Inflammatory macrophage (primary cell): Measurements from ENCODE around the gene HSD11B2.
"Not testable (repeated sequence)": the region's sequence is repeated elsewhere in the genome, so short reads cannot be mapped to it uniquely, and the experiment has no call there.

ENCODE experiments used
- DNase-seq, 2 donors: peaks; one replicate each; pipeline ENCODE4 v3.0.0-alpha.2; 2020 to 2022

The HSD11B2 gene

DNA sequence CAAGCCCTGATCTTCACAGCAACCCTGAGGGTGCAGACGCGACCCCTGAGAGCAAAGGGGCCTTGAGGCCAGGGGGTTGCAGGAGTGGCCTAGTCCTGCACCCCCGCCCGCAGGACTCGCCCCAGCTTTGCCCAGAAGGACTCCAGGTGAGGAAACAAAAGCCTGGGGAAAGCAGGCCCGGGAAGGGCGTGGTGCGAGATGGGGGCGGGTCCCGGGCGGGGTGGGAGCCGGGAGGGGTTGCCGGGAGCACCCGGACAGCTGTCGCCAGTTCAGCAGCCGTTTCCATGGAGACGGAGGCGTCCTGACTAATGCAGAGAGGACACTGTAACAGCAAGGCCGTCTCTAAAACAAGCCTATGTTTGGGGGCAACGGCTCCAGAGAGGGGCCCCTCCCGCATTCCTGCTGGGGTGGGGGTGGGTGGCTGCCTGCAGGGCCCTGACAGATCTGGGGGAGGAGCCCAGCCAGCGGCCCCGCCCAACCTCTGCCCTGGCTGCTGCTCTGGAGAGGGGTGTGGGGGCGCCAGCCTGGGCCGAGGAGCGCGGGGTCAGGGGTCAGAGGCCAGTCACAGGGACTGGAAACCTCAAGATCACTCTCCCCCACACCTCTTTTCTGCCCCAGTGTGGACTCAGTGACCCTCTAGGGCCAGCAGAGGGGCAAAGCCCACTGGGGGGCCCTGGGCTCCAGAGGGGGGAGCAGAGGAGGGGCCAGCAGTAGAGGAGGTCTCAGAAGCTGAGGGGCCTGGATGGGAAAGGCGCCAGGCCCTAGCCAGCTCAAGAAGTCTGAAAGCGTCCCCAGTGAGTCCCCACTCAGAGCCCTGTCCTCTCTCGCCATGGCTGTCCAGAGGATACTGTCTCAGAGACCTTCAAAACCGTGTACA lies 34.5 kb upstream of the HSD11B2 start:
- no peak for DNase-seq

DNA sequence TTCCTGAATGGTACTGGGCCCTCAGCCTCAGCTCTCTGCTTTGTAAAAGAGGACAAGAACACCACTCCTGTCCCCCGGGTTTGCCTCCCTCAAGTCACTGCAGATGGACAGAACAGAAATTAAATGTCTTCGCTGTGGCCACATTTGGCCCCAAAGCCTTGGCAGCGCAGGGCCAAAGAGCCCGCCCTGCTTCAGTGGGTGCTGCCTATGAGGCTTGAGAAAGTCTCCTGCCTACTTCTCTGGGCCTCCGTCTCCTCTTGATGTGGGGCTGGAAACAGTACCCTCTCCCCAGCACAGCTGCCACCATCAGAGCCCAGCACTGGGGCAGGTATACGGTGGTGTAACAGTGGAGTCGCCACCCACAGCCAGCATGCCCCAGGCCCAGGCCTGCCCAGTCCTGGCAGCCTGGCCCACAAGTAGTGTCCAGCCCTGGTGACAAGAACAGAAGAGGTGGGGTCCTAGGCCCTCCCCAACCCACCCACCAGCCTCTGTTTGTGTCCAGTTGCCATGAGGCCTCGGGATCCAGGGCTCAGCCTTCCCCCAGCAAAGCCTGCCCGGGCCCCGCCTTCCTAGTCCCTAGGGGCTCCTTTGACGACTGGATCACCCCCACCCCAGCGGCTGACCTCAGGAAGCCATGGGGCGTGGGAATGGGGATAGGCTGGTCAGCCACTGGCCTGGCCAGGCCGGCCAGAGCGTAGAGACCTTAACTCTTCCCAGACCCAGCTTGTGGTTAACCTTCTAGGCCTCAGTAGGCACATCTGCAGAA lies 33.7 kb upstream of the HSD11B2 start:
- no peak for DNase-seq

DNA sequence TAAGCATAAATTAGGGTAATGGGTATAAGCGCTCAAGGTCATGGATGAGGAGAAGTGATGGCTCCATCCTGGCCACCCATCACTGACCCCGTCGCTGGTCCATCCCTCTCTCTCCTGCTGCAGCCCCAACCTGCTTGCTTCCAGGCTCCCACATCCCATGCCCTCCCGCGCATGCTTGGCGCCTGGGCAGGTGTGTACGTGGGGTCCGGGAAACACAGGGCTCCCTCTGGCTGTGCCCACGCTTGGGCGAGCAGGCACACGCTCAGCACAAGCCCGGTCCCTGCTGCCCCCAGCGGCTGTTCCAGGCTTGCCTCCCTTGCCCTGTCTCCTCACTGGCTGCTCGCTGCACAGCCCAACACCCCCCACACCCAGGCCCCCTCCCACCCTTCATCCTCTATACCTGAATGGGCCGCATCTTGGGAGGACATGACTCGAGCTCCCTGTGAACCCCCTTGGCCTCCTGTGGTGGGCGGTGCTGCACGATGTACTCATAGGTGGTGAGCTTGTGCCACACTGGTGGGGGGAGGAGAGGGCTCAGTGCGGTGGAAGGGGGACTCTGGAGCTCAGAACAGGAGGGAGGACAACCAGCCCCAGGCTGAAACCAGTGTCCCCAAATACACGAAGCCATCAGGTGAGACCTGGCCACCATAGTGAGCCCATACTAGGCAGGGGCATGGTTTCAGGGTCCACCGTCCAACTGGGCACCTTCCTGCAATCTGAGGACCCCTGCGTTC lies 32.9 kb upstream of the HSD11B2 start:
- no peak for DNase-seq

DNA sequence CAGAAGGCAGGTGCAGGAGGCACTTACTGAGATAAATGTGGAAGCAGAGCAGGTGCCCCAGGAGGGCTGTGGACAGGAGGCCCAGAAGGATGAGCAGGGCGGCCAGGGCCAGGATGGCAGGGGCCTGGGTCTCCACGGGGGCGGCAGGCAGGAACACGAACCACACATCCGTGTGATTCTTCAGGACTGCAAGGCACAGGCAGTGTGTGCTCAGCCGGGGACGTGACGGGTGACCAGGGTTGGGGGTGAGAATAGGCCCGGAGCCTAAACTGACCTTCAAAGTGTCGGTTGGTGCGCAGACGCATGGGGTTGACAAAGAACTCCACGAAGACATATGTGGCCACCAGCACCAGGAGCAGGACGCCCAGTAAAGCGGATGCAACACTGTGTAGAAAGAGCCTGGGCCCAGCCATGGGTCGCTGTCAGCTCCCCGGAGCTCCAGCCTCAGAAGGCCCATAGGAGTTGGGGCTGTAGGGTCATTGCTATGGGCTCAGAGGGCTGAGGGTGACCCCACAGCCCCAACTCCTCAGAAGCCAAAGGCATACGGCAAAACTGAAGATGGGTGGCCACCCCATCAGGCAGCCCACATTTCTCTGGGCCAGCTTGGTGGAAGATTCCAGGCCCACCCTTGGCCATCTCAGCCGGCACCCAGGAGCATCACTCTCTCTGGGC lies 32.2 kb upstream of the HSD11B2 start:
- DNase-seq = no peak

DNA sequence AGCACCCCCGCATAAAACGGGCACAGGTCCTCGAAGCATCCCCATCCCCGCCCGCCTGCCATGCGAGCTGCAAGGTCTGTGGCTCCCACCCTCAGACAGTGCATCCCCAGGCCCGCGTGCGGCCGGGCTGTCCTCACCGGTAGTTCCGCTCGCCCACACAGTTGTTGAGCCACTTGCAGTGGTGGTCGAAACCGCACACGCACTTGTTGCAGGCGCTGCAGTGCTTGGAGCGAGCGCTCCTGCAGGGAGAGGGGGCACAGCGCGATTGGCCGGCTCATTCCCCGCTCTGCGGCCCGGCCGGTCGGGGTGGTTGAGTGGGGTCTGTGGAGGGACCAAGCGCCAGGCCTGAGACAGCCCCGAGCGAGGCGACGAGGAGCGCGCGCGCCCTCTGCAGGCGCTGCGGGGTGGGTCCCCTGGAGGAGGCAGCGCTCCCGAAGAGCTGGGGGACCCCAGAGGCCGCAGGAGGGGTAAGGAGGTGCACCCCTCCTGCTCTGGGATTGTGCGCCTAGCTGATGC lies 31.6 kb upstream of the HSD11B2 start:
- peak; percentile 41 to 60 for DNase-seq

DNA sequence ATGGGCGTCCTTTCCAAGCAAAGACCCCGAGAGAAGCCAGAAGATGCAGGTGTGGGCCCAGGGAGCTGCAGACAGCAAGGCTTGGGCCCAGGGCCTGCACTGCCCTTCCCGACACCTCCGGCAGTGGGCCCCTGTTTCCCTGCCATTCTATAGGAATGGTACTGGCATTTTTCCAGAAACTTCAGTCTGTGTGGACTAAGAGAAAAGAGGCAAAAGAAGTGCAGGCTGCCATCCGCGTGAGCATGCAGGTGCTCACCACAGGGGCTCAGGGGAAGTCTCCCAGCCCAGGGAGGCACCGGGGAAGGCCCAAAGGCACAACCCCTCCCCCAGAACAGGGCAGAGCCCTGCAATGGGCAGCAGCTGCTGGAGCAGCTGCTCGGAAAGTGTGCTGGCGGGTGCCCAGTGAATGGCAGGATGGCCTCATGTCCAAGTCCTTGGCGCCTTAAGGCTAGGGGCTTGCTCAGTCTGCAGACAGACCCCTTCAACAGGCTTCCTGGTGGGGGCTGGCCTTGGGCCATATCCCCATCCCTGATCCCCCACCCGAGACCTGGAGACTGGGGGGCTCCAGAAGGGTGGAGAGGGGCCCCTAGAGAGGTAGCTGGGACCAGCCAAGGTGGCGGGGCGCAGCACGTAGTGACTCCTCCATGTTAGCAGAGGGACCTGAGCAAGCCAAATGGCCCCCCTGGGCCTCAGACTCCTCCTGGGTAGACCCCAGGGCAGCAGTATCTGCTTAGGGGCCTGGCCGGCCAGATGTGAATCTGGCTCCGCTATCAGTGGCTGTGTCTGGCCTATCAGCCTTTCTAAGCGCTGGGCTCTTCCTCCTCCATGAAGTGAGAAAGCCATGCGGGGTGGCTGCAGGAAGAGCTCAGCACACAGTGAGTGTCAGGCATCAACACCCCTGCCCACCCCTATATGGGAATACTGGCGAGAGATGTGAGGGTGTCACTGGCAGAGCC lies 30.9 kb upstream of the HSD11B2 start:
- DNase-seq = no peak

DNA sequence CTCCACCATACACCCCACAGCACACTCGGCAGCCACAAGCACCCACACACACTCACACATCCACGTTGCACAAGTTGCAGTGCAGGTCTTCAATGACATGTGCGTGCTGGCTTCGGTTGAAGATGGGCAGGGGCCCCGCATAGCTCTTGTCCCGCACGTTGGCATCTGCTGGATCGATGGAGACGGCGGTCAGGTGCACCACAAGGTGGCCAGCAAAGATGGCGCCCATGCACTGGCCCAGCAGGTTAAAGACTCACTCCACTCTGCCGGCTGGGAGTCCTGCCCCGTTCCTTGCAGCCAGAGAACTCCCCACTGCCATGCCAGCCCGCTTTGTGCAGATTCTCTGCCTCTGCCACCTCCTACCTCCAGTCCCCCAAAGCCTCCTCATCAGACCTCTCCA lies 30.0 kb upstream of the HSD11B2 start:
- no peak for DNase-seq

DNA sequence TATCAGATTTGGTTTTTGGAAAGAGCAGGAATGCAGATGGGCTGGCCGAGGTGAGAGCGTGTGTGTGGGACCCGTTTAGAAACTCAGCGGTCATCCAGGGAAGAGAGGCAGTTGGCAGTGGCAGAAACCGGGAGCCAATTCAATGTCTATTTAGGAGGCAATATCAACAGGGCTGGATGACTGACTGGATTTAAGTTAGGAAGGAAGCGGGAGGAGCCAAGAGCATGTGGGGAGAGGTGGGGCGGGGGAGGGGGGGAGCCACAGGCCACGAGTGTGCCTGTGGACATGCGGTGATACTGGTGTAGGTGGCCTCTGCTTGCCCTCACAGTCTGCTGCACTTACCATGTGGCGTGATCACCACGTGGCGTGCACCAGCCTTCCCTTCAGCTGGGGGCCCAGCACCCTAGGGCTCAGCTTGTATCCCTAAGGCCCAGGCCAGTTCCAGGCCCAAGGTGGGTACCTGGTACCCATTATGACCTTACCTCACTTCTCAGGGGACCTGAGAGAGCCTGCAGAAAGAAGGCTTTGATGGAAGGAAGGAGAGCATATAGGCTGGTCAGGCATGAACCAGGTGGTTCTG lies 26.9 kb upstream of the HSD11B2 start:
- DNase-seq = no peak

DNA sequence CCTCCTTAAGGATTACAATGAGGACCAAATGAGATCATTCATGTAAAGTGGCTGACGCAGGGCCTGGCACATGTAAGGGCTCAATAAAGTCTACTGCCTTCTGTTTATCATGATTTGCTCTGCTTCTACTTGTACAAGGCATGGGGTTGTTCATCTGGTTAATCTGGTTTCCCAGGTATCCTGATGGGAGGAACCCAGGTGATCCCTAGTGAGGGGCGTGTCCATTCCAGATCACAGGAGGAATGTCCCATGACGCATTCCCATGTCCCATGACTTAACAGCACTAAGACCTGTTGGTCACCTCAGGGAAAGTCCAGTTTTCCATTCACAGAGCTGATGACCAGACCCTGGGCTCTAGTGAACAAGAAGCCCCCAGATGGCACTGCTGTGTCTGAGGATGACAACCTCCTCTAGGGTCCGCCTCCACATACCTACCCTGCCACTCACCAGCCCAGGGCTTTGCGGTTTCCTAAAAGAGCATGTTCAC lies 26.1 kb upstream of the HSD11B2 start:
- DNase-seq = no peak

DNA sequence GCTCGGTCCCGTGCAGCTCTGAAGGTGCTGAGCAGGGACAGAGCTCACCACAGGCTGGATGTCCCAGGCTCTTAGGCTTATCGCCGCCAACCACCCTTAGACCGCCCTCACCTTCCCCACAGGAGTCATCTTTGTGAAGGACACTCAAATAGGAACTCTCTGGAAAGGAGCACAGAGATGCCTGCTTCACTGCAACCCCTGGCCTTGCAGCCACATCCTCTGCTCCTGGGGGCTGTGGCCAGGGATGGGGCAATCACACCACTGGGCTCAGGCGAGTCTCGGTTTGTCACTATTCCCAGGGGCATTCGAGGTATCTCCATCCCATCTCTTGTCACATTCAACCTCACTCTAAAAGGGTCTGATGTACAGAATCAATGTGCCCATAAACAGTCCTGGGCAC lies 25.6 kb upstream of the HSD11B2 start:
- DNase-seq = no peak

DNA sequence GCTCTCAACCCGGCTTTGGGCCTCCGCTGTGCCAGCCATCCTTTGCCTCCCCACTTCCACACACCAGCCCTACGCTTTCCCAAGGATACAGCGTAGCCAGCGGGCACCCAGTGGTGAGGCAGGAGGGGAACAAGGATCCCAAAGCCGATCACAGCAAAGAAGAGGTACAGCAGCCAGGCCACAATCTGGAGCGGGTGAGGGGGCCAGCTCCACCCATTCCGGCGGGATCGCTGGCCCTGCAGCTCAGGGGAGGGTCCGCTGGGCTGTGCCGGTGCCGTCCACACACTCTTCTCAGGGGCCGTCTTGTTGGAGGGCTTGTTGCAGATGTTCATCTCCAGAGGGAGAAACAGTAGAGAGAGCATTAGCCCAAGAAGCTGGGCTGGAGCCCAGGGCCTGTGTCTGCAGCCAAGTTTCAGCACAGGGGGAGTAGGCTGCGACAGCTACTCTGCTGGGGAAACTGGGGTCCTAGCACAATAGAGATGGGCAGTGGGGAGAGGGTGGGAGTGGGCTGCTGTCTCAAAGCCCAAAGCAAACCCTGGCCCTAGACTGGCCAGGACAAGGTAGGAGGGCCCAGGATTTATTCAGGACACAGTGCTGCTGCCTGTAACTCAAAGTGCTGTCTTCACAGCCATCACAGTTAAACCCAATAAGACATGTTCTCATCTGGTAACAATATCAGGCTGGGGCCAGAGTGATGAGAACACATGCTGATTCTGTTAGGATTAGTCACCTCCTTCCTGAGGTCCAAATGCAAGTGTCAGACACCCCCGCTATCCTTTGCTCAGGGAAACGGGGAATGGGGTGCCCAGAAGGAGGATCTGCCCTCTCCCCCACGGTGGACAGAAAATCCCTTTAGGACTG lies 24.6 kb upstream of the HSD11B2 start:
- DNase-seq = no peak

DNA sequence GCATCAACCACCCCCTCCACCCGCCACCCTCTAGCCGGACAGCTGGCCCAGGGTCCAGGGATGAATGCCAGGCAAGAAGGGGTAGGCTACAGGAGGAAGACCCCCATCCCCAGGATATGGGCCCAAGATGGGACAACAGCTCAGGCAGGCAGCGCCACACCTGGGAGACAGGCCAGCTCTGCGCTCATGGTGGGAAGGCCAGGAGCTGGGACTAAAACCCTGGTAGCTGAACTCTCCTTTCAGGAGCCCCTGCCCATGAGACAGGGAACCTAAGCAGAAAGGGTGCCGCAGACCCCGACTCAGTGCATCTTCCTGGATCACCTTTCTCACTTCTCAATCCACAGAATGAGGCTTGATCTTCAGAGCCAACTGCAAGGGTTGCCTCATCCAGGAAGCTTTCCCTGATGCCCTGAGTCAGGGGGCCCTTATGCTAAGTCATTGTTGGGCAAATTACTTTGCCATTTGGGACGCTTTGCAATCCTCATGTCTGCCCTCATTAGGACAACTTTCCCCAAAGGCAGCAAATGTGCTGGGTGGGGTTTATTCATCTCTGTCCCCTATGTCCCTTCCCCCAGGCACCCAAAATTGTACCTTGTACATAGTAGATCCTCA lies 23.6 kb upstream of the HSD11B2 start:
- no peak for DNase-seq

DNA sequence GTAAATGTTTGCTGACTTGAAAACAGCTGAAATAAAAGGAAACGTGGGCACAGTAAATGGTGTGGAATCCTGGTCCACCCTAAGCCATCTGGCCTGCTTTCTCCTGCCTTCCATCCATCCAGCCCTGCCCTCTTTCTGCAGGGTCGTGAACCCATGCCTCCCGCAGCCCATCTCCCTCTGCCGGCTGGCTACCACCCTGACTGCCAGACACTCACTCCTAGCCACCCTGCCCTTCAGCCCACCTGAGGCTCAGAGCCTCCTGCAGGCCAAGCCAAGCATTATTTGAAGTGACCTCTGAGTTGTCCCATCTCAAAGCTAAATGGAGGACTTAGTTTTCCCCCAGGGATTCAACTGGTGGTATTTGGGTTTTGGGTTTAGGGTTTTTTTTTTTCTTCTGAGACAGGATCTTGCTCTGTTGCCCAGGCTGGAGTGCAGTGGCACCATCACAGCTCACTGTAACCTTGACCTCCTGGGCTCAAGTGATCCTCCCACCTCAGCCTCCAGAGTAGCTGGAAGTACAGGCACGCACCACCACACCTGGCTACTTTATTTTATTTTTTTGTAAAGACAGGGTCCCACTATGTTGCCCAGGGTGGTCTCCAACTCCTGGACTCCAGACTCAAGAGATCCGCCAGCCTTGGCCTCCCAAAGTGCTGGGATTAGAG lies 23.0 kb upstream of the HSD11B2 start:
- no peak for DNase-seq

DNA sequence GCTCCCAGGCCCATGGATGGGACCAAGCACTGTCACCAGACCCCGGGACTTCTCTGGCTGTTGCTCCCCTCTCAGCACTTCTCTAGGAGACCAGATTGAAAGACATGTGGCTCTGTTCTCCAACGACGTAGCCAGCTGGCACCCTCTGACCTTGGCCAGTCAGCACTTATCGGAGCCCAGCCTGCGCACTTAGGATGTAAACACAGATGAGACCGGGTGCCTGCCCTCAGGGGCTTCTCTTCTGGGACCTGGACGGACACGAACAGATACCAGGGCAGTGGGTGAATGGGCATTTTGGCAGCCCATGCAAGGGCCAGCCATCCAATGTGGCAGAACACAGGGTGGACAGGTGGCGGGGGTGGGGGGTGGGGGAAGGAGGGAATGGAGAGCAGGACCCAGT lies 21.3 kb upstream of the HSD11B2 start:
- no peak for DNase-seq

DNA sequence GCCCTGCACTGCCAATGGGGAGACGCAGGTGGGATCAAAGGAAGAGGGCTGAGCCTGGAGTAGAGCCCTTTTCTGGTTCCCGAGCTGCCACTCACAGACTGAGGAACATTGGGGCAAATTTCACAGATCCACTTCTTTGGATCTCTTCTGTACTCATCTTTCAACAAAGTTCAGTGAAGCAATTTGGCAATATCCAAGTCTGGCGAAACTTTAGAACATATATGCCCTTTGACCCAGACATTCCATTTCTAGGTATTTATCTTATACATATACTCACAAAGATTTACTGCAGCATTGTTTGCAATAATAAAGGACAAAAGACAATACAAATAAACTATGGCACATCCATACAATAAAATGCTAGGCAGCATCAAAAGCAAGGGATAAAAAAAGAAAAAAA lies 19.6 kb upstream of the HSD11B2 start:
- DNase-seq = no peak

DNA sequence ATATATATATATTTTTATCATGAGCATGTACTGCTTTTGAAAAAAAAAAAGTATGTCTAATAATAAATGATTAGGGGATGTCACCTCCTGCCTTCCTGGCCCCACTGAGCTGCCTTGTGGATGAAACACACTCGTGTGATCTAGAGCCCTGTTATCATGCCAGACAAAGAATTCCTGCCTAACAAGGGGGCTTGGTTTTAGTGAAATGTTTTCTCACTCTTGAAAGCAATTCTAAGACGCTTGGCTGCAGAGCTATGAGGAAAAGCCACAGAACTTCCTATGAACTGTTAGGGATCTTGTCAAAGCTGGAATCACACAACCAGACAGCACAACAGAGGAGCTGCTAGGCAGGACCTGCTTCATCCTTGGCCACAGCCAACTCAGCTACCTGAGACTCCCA lies 18.6 kb upstream of the HSD11B2 start:
- DNase-seq = no peak

DNA sequence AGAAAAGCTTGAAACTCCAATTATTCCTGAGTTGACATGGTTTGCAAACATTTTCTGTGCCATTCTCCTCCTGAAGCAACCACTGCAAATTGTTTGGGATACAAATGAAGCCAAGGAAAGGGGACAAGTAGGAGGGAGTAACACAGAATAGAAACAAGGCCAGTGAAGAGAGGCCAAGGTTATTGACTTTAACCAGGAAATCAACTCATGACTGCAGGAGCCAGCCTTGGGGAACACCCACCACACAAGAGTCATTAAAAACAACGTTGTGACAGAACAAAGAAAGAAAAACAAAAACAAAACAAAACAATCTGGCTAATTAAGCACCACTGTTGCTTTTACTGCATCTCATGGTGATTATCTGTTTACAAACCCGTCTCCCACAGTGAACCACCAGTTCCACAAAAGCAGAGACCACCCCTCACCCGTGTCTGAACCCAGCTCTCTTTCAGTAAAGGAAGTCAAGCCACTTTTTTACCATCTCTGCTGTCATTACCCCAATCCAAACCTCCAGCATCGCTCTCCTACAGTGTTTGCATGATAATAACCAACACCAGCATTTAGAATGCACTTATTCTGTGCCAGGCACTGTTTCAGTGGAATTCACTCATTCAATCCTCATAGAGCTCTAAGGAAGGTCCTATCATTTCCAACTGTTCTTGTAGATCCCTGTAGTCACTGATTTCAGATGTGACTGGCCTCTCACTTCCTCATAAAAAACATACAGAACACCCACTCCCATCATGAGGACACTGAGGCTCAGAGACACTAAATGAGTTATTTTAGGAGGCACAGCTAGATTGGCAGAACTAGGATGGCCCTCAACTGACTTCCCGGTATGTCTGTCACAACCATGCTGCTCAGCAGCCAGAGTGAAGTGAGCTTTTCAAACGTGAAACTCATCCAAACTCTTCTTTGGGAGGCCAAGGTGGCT lies 16.7 kb upstream of the HSD11B2 start:
- DNase-seq = peak; percentile 77 to 84

DNA sequence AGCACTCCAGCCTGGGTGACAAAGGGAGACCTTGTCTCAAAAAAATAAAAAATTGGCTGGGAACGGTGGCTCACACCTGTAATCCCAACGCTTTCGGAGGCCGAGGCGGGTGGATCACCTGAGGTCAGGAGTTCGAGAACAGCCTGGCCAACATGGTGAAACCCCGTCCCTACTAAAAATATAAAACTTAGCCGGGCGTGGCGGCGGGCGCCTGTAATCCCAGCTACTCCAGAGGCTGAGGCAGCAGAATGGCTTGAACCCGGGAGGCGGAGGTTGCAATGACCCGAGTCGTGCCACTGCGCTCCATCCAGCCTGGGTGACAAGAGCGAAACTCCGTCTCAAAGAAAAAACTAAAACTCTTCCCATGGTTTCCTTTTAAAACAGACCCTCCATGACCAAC lies 15.5 kb upstream of the HSD11B2 start:
- not testable (repeated sequence) for DNase-seq
